Mucosa of stomach (tissue), 1 donor: ENCODE data around the gene APOA1.
"Not testable (repeated sequence)": the region's sequence is repeated elsewhere in the genome, so short reads cannot be mapped to it uniquely, and the experiment has no call there.

Experiments used
- H3K27me3 ChIP-seq: one replicate; pipeline ENCODE4 v1.7.0; 2013; ENCODE audit warnings: mild to moderate bottlenecking, low read length; ENCODE audit not compliant: control insufficient read depth, insufficient read depth
- H3K36me3 ChIP-seq: one replicate; pipeline ENCODE4 v1.7.0; 2013; ENCODE audit warnings: low read length; ENCODE audit not compliant: control insufficient read depth, insufficient read depth
- H3K4me1 ChIP-seq: one replicate; pipeline ENCODE4 v1.7.0; 2013; ENCODE audit warnings: mild to moderate bottlenecking, low read length; ENCODE audit not compliant: control insufficient read depth, insufficient read depth
- H3K4me3 ChIP-seq: one replicate; pipeline ENCODE4 v1.7.0; 2013; ENCODE audit warnings: low read length
- H3K9ac ChIP-seq: one replicate; pipeline ENCODE4 v1.7.0; 2013; ENCODE audit warnings: mild to moderate bottlenecking, low read length, moderate library complexity
- H3K9me3 ChIP-seq: one replicate; pipeline ENCODE4 v1.7.0; 2013; ENCODE audit warnings: mild to moderate bottlenecking, low read length, moderate library complexity; ENCODE audit not compliant: control insufficient read depth
- donor health status: Pancreatic carcinoma.

APOA1 gene

DNA sequence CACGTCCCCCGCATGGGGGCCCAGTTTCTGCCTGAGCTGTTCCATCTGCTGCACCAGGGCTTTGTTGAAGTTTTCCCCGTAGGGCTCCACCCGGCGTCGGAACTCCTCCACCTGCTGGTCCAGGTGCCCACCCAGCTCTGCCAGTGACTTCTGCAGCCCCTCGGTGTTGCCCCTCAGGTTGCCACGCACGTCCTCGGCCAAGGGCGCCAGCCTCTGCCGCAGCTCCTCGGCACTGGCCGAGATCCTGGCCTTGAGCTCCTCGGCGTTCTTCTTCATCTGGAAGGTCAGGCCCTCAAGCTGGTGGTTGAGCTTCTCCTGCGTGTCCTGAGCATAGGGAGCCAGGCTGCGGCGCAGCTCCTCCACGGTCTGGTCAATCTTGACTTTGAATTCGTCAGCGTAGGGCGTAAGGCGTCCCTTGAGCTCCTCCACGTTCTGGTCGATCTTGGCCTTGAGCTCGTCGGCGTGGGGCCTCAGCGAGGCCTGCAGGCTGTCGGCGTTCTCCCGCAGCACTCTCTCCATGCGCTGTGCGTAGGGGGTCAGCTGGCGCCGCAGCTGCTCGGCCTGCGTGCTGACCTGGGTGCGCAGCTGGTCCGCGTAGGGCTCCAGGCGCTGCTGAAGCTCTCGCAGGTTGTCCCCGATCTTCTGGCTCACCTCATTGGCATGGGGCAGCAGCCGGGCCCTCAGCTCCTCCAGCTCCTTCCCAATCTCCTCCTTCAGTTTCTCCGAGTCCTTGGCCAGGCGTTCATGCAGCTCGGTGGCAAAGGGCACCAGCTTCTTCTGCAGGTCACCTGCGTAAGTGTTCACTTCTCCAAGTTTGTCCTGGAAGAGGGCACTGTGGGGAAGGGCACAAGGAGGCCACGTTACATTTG, 16.1 kb downstream of the APOA1 start:
- H3K9me3 ChIP-seq: no peaks in the 10 kb centered on the region
- no peak overlapping the region for H3K9ac ChIP-seq
- H3K4me3 ChIP-seq: no peak overlapping the region
- no peaks in the 10 kb centered on the region for H3K36me3 ChIP-seq
- no peaks in the 10 kb centered on the region for H3K27me3 ChIP-seq
- no peaks in the 10 kb centered on the region for H3K4me1 ChIP-seq

DNA sequence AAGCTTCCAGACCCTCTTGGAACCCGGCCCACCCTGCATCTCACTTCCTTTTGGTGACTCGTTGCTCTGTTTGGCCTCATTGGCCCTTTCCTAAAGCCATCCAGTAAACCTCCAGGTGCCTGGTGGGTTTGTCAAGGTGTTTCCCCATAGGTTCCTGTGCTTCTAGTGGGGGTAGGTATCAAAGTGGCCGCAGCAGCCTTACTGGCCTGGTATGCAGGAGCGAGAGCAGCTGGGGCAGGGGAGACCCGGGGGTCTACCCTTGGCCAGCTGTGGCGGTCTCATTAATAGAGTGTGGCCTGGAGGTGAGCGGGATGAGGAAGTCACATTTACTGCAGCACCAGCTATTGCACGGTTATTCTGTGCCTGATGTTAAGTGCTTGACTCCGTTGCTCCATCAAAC, 18.4 kb downstream of the APOA1 start:
- H3K36me3 ChIP-seq: no peaks in the 10 kb centered on the region
- H3K4me3 ChIP-seq: no peak overlapping the region
- H3K27me3 ChIP-seq: no peaks in the 10 kb centered on the region
- H3K9me3 ChIP-seq: no peaks in the 10 kb centered on the region
- H3K9ac ChIP-seq: no peak overlapping the region
- H3K4me1 ChIP-seq: peaks cover 3% of the 10 kb centered on the region

DNA sequence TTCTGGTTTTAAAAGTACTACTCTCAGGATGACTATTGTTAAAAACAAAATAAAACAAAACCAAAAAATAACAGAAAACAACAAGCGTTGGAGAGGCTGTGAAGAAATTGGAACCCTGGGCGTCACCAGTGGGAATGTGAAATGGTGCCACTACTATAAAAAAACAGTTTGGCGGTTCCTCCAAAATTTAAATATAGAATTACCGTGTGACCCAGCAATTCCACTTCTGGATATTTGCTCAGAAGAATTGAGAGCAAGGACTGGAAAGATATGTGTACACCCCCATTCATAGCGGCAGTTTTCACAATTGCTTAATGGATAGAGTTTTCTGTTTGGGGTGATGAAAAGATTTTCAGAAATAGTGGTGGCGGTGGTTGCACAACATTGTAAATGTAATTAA, 22.9 kb downstream of the APOA1 start:
- no peak overlapping the region for H3K4me3 ChIP-seq
- H3K9me3 ChIP-seq: no peaks in the 10 kb centered on the region
- H3K4me1 ChIP-seq: peaks cover 18% of the 10 kb centered on the region
- no peaks in the 10 kb centered on the region for H3K36me3 ChIP-seq
- H3K27me3 ChIP-seq: no peaks in the 10 kb centered on the region
- H3K9ac ChIP-seq: no peak overlapping the region

DNA sequence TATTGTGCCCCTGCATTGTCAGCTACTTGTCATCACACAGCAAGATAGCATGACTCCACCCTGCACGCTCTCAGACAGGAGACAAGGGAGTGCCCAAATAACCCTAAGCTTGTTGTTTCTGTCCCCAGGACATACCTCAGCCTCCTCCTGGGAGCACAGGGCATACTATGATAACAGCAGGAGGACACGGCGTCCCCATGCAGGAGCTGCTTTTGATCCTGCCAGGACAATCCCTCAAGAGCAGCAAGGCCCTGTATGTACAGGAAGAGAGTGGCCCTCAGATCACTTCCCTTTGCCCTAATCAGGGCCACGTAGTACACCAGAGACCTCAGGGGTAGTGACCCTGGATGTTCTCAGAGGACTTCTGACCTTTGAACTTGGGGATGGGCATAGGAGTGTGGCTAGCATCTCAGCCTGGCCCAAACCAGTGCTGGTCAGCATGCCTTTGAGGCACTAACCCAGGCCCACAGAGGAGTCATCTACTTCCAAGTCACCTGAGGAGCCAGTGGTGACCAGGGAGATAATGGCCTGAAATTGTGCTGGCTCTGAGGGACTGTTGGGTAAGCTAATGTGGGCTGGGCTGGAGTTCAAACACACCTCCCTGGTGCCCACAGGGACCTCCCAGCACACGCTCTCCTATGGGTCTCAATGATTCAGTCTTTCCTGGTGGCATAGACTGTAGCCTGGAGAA, 23.5 kb downstream of the APOA1 start:
- H3K36me3 ChIP-seq: no peaks in the 10 kb centered on the region
- peaks cover 21% of the 10 kb centered on the region for H3K4me1 ChIP-seq
- H3K4me3 ChIP-seq: no peak overlapping the region
- H3K27me3 ChIP-seq: no peaks in the 10 kb centered on the region
- H3K9me3 ChIP-seq: no peaks in the 10 kb centered on the region
- no peak overlapping the region for H3K9ac ChIP-seq

DNA sequence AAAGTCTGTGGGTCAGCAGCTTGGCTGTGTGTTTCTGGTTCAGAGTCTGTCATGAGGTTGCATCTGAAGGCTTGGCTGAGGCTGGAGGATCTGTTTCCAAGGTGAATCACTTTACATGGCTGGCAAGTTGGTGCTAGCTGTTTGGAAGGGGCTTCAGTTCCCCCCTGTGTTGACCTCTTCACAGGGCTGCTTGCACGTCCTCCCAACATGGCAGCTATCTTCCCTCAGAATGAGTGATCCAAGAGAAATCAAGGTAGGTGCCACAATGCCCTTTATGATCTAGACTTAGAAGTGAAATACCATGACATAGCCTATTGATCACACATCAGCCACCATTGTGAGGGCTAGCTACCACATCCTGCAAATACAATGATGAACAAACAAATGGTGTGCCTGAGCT, 24.3 kb downstream of the APOA1 start:
- H3K27me3 ChIP-seq: no peaks in the 10 kb centered on the region
- H3K9me3 ChIP-seq: no peaks in the 10 kb centered on the region
- no peaks in the 10 kb centered on the region for H3K36me3 ChIP-seq
- H3K9ac ChIP-seq: no peak overlapping the region
- no peak overlapping the region for H3K4me3 ChIP-seq
- H3K4me1 ChIP-seq: peaks cover 27% of the 10 kb centered on the region

DNA sequence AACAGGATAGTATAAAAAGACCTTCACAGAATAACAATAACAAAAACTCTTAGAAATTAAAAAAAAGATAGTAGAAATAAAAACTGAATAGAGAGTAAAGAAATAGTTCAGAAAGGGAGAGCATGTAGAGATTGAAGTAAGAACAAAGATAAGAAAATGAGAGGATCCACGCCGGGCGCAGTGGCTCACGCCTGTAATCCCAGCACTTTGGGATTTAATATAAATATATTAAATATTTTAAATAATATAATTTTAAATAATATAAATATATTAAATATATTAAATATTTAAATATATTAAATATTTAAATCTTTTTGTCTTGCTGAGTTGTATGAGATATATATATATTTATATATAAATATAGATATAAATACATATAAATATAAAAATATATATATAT, 25.3 kb downstream of the APOA1 start:
- Histone ChIP-seq H3K27me3 (no peaks in the 10 kb centered on the region), H3K9ac (no peak overlapping the region), H3K36me3 (no peaks in the 10 kb centered on the region), H3K4me3 (no peak overlapping the region), H3K9me3 (no peaks in the 10 kb centered on the region), H3K4me1 (peaks cover 36% of the 10 kb centered on the region)

DNA sequence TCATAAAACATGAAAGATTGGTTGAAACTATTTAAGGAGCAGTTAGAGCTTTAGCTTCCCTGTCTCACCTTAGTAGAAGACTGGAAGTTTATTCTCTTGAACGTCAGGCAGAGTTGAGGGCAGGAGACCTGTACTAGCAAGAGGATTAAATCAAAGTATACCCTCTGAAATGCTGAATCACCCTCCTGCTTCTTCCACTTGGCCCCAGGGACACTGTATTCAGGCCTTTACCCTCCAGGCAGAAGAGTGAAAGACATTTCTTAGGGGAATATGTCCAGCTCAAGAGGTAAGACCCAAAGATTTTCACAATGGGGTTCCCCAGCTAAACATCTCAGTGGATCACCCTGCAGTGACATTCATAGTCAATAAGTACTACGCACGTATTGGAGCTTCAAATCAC, 26.2 kb downstream of the APOA1 start:
- H3K4me1 ChIP-seq: peaks cover 44% of the 10 kb centered on the region
- H3K4me3 ChIP-seq: no peak overlapping the region
- H3K9ac ChIP-seq: no peak overlapping the region
- no peaks in the 10 kb centered on the region for H3K36me3 ChIP-seq
- no peaks in the 10 kb centered on the region for H3K27me3 ChIP-seq
- no peaks in the 10 kb centered on the region for H3K9me3 ChIP-seq

DNA sequence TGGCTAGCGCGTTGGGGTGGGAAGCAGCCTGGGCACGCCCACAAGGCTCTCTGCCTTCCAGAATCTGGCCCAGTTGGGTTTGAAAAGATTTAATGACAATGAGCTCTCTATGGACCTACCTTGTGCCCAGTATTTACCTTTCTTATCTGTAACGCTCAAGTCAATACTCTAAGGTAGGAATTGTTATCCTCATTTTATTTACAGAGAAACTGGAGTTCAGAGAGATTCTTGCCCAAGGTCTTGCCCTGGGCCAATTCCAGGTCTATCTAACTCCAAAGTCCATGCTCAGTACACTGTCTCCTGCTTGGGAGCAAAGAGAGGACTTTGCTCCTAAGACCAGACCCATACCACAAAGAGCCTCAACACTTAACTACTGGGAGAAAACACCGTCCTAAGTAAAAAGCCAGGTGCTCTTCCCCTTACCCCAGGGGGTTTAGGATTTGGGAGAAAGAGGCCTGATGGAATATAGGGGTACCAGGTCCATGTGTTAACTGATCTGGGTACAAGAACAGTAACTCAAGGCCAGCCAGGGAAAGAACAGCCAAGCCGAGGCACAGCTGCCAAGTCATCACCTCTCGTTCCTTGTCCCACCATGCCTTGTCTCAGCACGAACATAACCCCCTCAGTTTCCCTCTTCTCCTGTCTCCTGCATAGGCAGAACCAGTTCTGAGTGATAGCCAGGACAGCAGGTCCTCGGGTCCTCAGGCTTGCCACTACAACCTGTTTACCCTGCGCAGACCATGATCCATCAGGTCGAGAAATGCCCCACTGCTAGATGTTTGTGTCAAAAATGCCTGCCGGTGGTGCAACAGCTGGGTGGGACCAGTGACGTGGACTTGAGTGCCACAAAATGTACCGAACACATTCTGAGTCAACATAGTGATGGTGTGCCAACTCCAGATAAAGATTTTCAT, 28.9 kb downstream of the APOA1 start:
- no peaks in the 10 kb centered on the region for H3K9me3 ChIP-seq
- H3K9ac ChIP-seq: peak overlapping the region; percentile 54
- H3K36me3 ChIP-seq: no peaks in the 10 kb centered on the region
- peaks cover 40% of the 10 kb centered on the region for H3K4me1 ChIP-seq
- H3K27me3 ChIP-seq: no peaks in the 10 kb centered on the region
- H3K4me3 ChIP-seq: peak overlapping the region; percentile 29

DNA sequence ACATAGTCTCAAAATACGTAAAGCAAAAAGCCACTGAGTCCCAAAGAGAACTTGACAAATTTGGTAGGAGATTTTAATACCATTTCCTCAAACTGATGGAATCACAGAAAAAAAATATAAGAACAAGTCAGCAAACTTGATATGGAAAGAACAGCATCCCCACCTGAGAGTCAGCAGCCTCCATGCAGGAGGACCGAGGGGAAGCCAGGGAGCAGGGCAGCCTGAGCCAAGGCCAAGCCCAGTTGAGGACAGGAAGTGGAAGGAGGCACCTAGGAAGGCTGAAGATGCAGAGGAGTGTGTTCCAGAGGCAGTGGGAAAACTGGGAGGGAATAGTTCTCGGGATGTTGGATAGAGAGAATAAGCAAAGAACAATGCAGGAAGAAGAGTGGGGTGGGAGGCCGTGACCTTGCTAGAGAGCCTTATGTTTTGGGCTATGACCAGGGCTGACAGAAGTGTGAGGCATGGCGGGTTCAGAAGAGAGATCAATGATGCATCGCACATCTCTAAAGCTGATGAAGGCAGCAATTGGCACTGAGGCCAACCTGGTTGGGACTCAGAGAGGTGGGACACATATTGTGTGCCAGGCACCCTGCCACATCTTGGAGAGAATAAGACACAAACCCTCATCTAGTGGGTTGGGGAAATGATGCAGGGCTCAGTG, 29.7 kb downstream of the APOA1 start:
- no peak overlapping the region for H3K9ac ChIP-seq

DNA sequence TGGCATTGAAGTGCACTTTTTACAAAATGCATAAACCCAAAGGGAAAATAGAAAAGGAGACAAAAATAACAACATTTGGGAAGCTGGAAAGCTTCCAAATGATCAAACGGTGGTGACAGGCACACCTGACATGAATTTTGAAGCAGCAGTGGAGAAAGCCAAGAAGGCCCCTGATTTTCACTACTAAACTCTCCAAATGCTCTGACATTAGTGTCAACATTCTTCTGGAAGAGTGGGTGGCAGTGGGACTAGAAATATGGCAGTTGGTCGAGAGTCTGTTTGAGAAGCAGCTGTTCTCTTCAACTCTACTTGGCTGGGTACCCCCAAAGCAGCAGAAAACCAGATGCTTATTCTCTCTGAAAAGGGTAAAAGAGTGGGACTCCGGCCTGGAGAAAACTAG, 33.4 kb downstream of the APOA1 start:
- no peaks in the 10 kb centered on the region for H3K9me3 ChIP-seq
- peaks cover 27% of the 10 kb centered on the region for H3K4me1 ChIP-seq

More for the DNA sequence above, 29.7 kb downstream of the APOA1 start:
- Histone ChIP-seq H3K36me3 (no peaks in the 10 kb centered on the region), H3K9me3 (no peaks in the 10 kb centered on the region), H3K4me1 (peaks cover 36% of the 10 kb centered on the region), H3K4me3 (no peak overlapping the region), H3K27me3 (no peaks in the 10 kb centered on the region)

DNA sequence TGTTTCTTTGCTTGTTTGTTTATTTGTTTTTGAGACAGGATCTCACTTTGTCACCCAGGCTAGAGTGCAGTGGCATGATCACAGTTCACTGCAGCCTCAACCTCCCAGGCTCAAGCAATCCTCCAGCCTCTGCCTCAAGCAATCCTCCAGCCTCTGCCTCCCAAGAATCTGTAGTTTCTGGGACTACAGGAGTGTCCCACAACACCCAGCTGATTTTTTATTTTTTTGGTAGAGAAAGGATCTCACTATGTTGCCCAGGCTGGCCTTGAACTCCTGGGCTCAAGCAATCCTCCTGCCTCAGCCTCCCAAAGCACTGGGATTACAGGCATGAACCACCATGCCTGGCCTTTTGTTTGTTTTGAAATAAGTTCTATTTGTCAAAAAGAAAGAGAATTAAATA, 35.8 kb downstream of the APOA1 start:
- H3K9me3 ChIP-seq, H3K36me3 ChIP-seq, H3K4me3 ChIP-seq, H3K27me3 ChIP-seq, H3K9ac ChIP-seq: not testable (repeated sequence)
- peaks cover 19% of the 10 kb centered on the region for H3K4me1 ChIP-seq

More for the DNA sequence above, 33.4 kb downstream of the APOA1 start:
- Histone ChIP-seq H3K36me3 (no peaks in the 10 kb centered on the region), H3K27me3 (no peaks in the 10 kb centered on the region), H3K4me3 (no peak overlapping the region), H3K9ac (no peak overlapping the region)
